DND-41 (cell line): ENCODE measurements around the gene ZCCHC2.

Experiments used
- ATAC-seq: fragments of 200-7000 bp; cut with Tn5 transposase; 3 replicates; pipeline ENCODE4 v1.9.1; 2021; ENCODE audit warnings: low read depth; ENCODE audit not compliant: insufficient read depth
- DNase-seq: peaks from one replicate; pipeline ENCODE4 v3.0.0-alpha.2; 2020
- H2AFZ ChIP-seq: 2 replicates; pipeline ENCODE4 v1.6.0; 2012; ENCODE audit warnings: low read depth, low read length
- H3K27ac ChIP-seq: 2 replicates; pipeline ENCODE4 v1.5.1; 2012; ENCODE audit warnings: low read length, inconsistent platforms
- H3K27me3 ChIP-seq: fragments of 200-600 bp; sonication (generic); 2 replicates; pipeline ENCODE4 v1.6.0; 2012; ENCODE audit warnings: low read length, mild to moderate bottlenecking, inconsistent platforms; ENCODE audit not compliant: insufficient read depth, poor library complexity
- H3K36me3 ChIP-seq: 2 replicates; pipeline ENCODE4 v1.5.1; 2012; ENCODE audit warnings: low read length, inconsistent platforms; ENCODE audit not compliant: insufficient read depth
- H3K4me1 ChIP-seq: 2 replicates; pipeline ENCODE4 v1.5.1; 2012; ENCODE audit warnings: mild to moderate bottlenecking, low read length; ENCODE audit not compliant: insufficient read depth
- H3K4me2 ChIP-seq: 2 replicates; pipeline ENCODE4 v1.6.0; 2012; ENCODE audit warnings: mild to moderate bottlenecking, moderate library complexity, low read length, inconsistent platforms; ENCODE audit not compliant: insufficient read depth
- H3K4me3 ChIP-seq, 2 experiments: fragments of 200-600 bp in 1 of 2; shearing (Covaris generic) in 1 of 2; 2 replicates each; pipeline ENCODE4 v1.5.1; 2012 to 2016; ENCODE audit warnings: inconsistent platforms in 2 of 2, low read length in 2 of 2, mild to moderate bottlenecking in 2 of 2, low read depth in 1 of 2, moderate library complexity in 1 of 2
- H3K79me2 ChIP-seq: 2 replicates; pipeline ENCODE4 v1.6.0; 2012; ENCODE audit warnings: low read length, inconsistent platforms; ENCODE audit not compliant: insufficient read depth
- H3K9ac ChIP-seq: 2 replicates; pipeline ENCODE4 v1.6.0; 2012; ENCODE audit warnings: low read depth, mild to moderate bottlenecking, inconsistent platforms, low read length, moderate library complexity
- H3K9me3 ChIP-seq: 2 replicates; pipeline ENCODE4 v1.5.1; 2012; ENCODE audit warnings: low read length, moderate library complexity, mild to moderate bottlenecking, inconsistent platforms; ENCODE audit not compliant: insufficient read depth, severe bottlenecking
- H4K20me1 ChIP-seq: 2 replicates; pipeline ENCODE4 v1.6.0; 2012; ENCODE audit warnings: low read length; ENCODE audit not compliant: insufficient read depth
- CTCF ChIP-seq: IDR thresholded peaks from 2 replicates; pipeline ENCODE4 v1.5.1; 2012; ENCODE audit warnings: borderline replicate concordance, low read length, moderate library complexity, mild to moderate bottlenecking; ENCODE audit not compliant: poor library complexity, severe bottlenecking; ENCODE audit errors: extremely low read depth
- EZH2 ChIP-seq: IDR thresholded peaks from 3 replicates; pipeline ENCODE4 v1.6.1; 2012; ENCODE audit warnings: borderline replicate concordance, low read depth, mild to moderate bottlenecking, moderate library complexity, low read length, inconsistent platforms; ENCODE audit not compliant: severe bottlenecking

ZCCHC2 gene

GRCh38 chr18:62566818-62567217, 44.0 kb downstream of the ZCCHC2 start:
- TF ChIP-seq CTCF = no peak
- no peak for TF ChIP-seq EZH2
- Histone ChIP-seq H3K79me2 (no peaks in the 10 kb centered on the region), H3K9me3 (no peaks in the 10 kb centered on the region), H3K36me3 (peaks cover 67% of the 10 kb centered on the region; the same call in 1 of the 2 replicates), H3K9ac (no peak overlapping the region), H4K20me1 (no peaks in the 10 kb centered on the region), H3K27me3 (no peaks in the 10 kb centered on the region), H3K4me3 (no peak overlapping the region), H2AFZ (no peak overlapping the region), H3K27ac (no peak overlapping the region), H3K4me1 (no peaks in the 10 kb centered on the region), H3K4me2 (no peak overlapping the region)
- DNase-seq = no peak
- ATAC-seq = no peak

GRCh38 chr18:62569081-62569655, 46.3 kb downstream of the ZCCHC2 start:
- ATAC-seq = no peak
- Histone ChIP-seq H3K36me3 (peaks cover 57% of the 10 kb centered on the region), H4K20me1 (no peaks in the 10 kb centered on the region), H3K9ac (no peak overlapping the region), H2AFZ (no peak overlapping the region), H3K4me3 (no peak overlapping the region), H3K27ac (no peak overlapping the region), H3K79me2 (no peaks in the 10 kb centered on the region), H3K9me3 (no peaks in the 10 kb centered on the region), H3K4me1 (no peaks in the 10 kb centered on the region), H3K27me3 (no peaks in the 10 kb centered on the region), H3K4me2 (no peak overlapping the region)
- no peak for TF ChIP-seq CTCF
- TF ChIP-seq EZH2 = no peak
- no peak for DNase-seq

GRCh38 chr18:62571037-62571436, 48.2 kb downstream of the ZCCHC2 start:
- Histone ChIP-seq H3K4me1 (no peaks in the 10 kb centered on the region), H3K36me3 (peaks cover 60% of the 10 kb centered on the region), H4K20me1 (no peaks in the 10 kb centered on the region), H3K9ac (no peak overlapping the region), H3K27me3 (no peaks in the 10 kb centered on the region), H2AFZ (no peak overlapping the region), H3K79me2 (no peaks in the 10 kb centered on the region), H3K4me3 (no peak overlapping the region), H3K9me3 (no peaks in the 10 kb centered on the region), H3K27ac (no peak overlapping the region), H3K4me2 (no peak overlapping the region)
- TF ChIP-seq EZH2 (no peak), CTCF (no peak)
- no peak for DNase-seq
- no peak for ATAC-seq
